Measurements from ENCODE around the gene ELMO1.

ELMO1 gene

GRCh38 chr7:36854652-36855051, 594.0 kb downstream of the ELMO1 start:
- no peak for DNase-seq (ENCODE audit: low read depth)
- no peak for TF ChIP-seq CTCF (conservative IDR thresholded peaks at IDR 0.05; ENCODE audit: low read length)
- no peak overlapping the region for H3K4me3 ChIP-seq (ENCODE audit: low read length)

- no peak for TF ChIP-seq CTCF (conservative IDR thresholded peaks at IDR 0.05; ENCODE audit: low read length)
- no peak overlapping the region for H3K4me3 ChIP-seq (ENCODE audit: low read length)
- DNase-seq (ENCODE audit: low read depth) = no peak
Measured at GRCh38 chr7:36852931-36853330, 595.7 kb downstream of the ELMO1 start.

- DNase-seq (ENCODE audit: low read depth) = no peak
- TF ChIP-seq CTCF (conservative IDR thresholded peaks at IDR 0.05; ENCODE audit: low read length) = no peak
- no peak overlapping the region for H3K4me3 ChIP-seq (ENCODE audit: low read length)
Measured at GRCh38 chr7:36852017-36852416, 596.6 kb downstream of the ELMO1 start.

GRCh38 chr7:36851382-36851781, 597.3 kb downstream of the ELMO1 start:
- H3K4me3 ChIP-seq (ENCODE audit: low read length) = no peak overlapping the region

GRCh38 chr7:36847946-36848345, 600.7 kb downstream of the ELMO1 start:
- no peak for TF ChIP-seq CTCF (conservative IDR thresholded peaks at IDR 0.05; ENCODE audit: low read length)
- H3K4me3 ChIP-seq (ENCODE audit: low read length) = no peak overlapping the region
- no peak for DNase-seq (ENCODE audit: low read depth)

More at GRCh38 chr7:36851382-36851781, 597.3 kb downstream of the ELMO1 start:
- no peak for TF ChIP-seq CTCF (conservative IDR thresholded peaks at IDR 0.05; ENCODE audit: low read length)
- DNase-seq (ENCODE audit: low read depth) = no peak

- no peak for TF ChIP-seq CTCF (conservative IDR thresholded peaks at IDR 0.05; ENCODE audit: low read length)
- no peak overlapping the region for H3K4me3 ChIP-seq (ENCODE audit: low read length)
- no peak for DNase-seq (ENCODE audit: low read depth)
Measured at GRCh38 chr7:36844374-36844773, 604.3 kb downstream of the ELMO1 start.

GRCh38 chr7:36840904-36841303, 607.8 kb downstream of the ELMO1 start:
- no peak for TF ChIP-seq CTCF (conservative IDR thresholded peaks at IDR 0.05; ENCODE audit: low read length)
- H3K4me3 ChIP-seq (ENCODE audit: low read length) = no peak overlapping the region
- DNase-seq (ENCODE audit: low read depth) = no peak

Measured in AG10803 (cell line).